ENCODE measurements around the gene INPP5J. TPM values are rescaled to one million over a fixed set of nuclear protein-coding genes. Genes with fewer than 3 reads are reported as not detected.
"Not testable (repeated sequence)": the region's sequence is repeated elsewhere in the genome, so short reads cannot be mapped to it uniquely, and the experiment has no call there.

The INPP5J gene
- total and polyA plus RNA-seq, 12 donors: 0.48 to 8.1 (median 2.3) TPM

GRCh38 chr22:31162015-31162765 lies 39.4 kb downstream of the INPP5J start:
- no peak overlapping the region for H3K4me3 ChIP-seq
- DNase-seq: peak in 1 of 7 donors; percentile 13
- H3K27me3 ChIP-seq: no peaks in the 10 kb centered on the region
- no peak overlapping the region for H3K27ac ChIP-seq
- no peaks in the 10 kb centered on the region for H3K9me3 ChIP-seq (replicated peaks in 1 of 3)
- intact Hi-C loops (cut with DNase I): loop anchor here in 1 of 2 donors (10.0 kb wide), 1 partner anchor 53 kb away; the partner anchor contains the start of gene LIMK2
- TF ChIP-seq CTCF (IDR thresholded peaks at IDR 0.05): peak in 3 of 6 experiments; percentile 21 to 31 (median 26)
- no peak for TF ChIP-seq POLR2A (IDR thresholded peaks at IDR 0.05)
- H3K4me1 ChIP-seq (replicated peaks in 1 of 2): peaks cover 13 to 28% of the 10 kb centered on the region in 2 donors
- H3K36me3 ChIP-seq (replicated peaks in 1 of 2): peaks cover 0 to 9% of the 10 kb centered on the region in 2 donors
- 47 to 60% (median 49%) methylated on average over 5 of the region's 5 CpGs for WGBS, 4 donors

- DNase-seq: no peak
- peaks cover 6 to 25% of the 10 kb centered on the region in 2 donors for H3K4me1 ChIP-seq (replicated peaks in 1 of 2)
- H3K9me3 ChIP-seq (replicated peaks in 1 of 3): no peaks in the 10 kb centered on the region
- no peak overlapping the region for H3K4me3 ChIP-seq
- no peak for TF ChIP-seq POLR2A (IDR thresholded peaks at IDR 0.05)
- TF ChIP-seq CTCF (IDR thresholded peaks at IDR 0.05): no peak
- no peak overlapping the region for H3K27ac ChIP-seq
- WGBS, 4 donors: 96 to 100% (median 97%) methylated on average over 4 of the region's 4 CpGs
- no peaks in the 10 kb centered on the region for H3K27me3 ChIP-seq
- peaks cover 0 to 3% of the 10 kb centered on the region in 2 donors for H3K36me3 ChIP-seq (replicated peaks in 1 of 2)
- intact Hi-C loops (cut with DNase I): no loop called here
Measured at GRCh38 chr22:31170971-31171370, 48.2 kb downstream of the INPP5J start.

- not testable (repeated sequence) for H3K27ac ChIP-seq, DNase-seq
- WGBS, 4 donors: 82 to 94% (median 86%) methylated on average over 8 to 9 of the region's 9 CpGs
Measured at GRCh38 chr22:31171734-31172133, 49.0 kb downstream of the INPP5J start.

GRCh38 chr22:31173386-31174145 lies 50.8 kb downstream of the INPP5J start:
- Histone ChIP-seq H3K27me3 (no peaks in the 10 kb centered on the region), H3K9me3 (replicated peaks in 1 of 3) (no peaks in the 10 kb centered on the region), H3K4me1 (replicated peaks in 1 of 2) (peaks cover 6 to 18% of the 10 kb centered on the region in 2 donors), H3K27ac (peak overlapping the region in 2 of 5 donors; percentile 50 to 53), H3K4me3 (no peak overlapping the region), H3K36me3 (replicated peaks in 1 of 2) (peaks cover 0 to 3% of the 10 kb centered on the region in 2 donors)
- no peak for TF ChIP-seq CTCF (IDR thresholded peaks at IDR 0.05)
- TF ChIP-seq POLR2A (IDR thresholded peaks at IDR 0.05): no peak
- WGBS, 4 donors: 65 to 73% (median 66%) methylated on average over 3 to 5 of the region's 5 CpGs
- DNase-seq: no peak
- intact Hi-C loops (cut with DNase I): no loop called here

More at GRCh38 chr22:31171734-31172133, 49.0 kb downstream of the INPP5J start:
- intact Hi-C loops (cut with DNase I); H3K27me3 ChIP-seq; H3K36me3 ChIP-seq (replicated peaks in 1 of 2); H3K9me3 ChIP-seq (replicated peaks in 1 of 3); H3K4me3 ChIP-seq: not testable (repeated sequence)
- peaks cover 6 to 25% of the 10 kb centered on the region in 2 donors for H3K4me1 ChIP-seq (replicated peaks in 1 of 2)
